PFSK-1 (cell line): ENCODE measurements around the gene DISP2.

ENCODE experiments used
- FOXP2 ChIP-seq: optimal IDR thresholded peaks from 2 replicates; pipeline ENCODE3; 2011; ENCODE audit warnings: borderline replicate concordance, control low read depth, inconsistent platforms; ENCODE audit not compliant: insufficient read depth; ENCODE audit errors: extremely low read length, extremely low read depth
- POLR2AphosphoS5 ChIP-seq: IDR thresholded peaks from 2 replicates; pipeline ENCODE4 v1.6.1; 2012; ENCODE audit warnings: low read depth, mild to moderate bottlenecking, control low read depth, low read length, moderate library complexity
- SIN3A ChIP-seq: IDR thresholded peaks from 2 replicates; pipeline ENCODE4 v1.6.1; 2012; ENCODE audit warnings: mild to moderate bottlenecking, low read length, moderate library complexity, borderline replicate concordance; ENCODE audit not compliant: insufficient read depth
- TAF1 ChIP-seq: IDR thresholded peaks from 2 replicates; pipeline ENCODE4 v1.6.1; 2012; ENCODE audit warnings: low read length, control low read depth, borderline replicate concordance; ENCODE audit not compliant: insufficient read depth
- TF ChIP-seq, protein P1 (sequence below), 2 experiments: IDR thresholded peaks; 2 replicates each; pipeline versions ENCODE4 v1.6.1 to v1.8.0; 2011 to 2012; ENCODE audit warnings: low read depth in 2 of 2, low read length in 2 of 2, control low read depth in 1 of 2, inconsistent platforms in 1 of 2, mild to moderate bottlenecking in 1 of 2, moderate library complexity in 1 of 2; ENCODE audit not compliant: insufficient read depth in 1 of 2

The DISP2 gene

DNA sequence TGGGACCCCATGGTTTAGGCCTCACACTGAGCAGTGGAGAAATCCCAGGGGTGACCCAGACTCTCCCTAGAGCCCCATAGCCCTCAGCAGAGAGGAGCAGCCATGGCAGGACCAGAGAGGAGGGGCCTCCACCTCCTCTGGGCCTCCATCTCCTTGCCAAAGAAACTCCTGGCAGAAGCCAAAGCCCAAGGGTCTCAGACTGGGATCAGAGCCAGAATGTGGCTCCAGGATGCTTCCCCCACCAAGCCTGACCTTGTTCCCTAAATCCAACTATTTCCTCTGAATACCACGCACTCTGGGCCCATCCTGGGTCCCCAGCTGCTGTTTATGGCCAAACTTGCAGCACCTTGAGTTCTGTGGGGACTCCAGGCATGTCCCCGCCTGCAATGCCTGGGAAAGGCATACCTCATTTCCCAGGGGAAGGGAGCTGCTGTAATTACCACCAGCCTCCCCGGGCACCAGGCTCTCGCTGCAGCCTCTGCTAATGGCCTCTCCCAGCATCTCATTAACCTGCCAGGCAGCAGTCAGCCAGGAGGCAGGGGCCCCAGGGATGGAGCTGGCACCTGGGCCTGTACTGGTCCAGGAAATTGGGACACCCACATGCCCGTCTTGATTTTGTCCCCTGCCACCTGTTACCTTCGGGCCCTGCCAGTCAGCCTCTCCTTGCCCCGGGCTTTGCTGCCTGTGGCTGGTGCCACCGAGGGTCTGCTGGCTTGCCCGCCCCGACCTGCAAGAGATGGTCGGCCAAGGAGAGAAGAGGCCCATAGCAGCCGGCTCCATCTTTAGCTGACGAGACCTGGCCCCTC, 21.9 kb upstream of the DISP2 start:
- TF ChIP-seq TAF1: no peak
- TF ChIP-seq, protein P1, sequence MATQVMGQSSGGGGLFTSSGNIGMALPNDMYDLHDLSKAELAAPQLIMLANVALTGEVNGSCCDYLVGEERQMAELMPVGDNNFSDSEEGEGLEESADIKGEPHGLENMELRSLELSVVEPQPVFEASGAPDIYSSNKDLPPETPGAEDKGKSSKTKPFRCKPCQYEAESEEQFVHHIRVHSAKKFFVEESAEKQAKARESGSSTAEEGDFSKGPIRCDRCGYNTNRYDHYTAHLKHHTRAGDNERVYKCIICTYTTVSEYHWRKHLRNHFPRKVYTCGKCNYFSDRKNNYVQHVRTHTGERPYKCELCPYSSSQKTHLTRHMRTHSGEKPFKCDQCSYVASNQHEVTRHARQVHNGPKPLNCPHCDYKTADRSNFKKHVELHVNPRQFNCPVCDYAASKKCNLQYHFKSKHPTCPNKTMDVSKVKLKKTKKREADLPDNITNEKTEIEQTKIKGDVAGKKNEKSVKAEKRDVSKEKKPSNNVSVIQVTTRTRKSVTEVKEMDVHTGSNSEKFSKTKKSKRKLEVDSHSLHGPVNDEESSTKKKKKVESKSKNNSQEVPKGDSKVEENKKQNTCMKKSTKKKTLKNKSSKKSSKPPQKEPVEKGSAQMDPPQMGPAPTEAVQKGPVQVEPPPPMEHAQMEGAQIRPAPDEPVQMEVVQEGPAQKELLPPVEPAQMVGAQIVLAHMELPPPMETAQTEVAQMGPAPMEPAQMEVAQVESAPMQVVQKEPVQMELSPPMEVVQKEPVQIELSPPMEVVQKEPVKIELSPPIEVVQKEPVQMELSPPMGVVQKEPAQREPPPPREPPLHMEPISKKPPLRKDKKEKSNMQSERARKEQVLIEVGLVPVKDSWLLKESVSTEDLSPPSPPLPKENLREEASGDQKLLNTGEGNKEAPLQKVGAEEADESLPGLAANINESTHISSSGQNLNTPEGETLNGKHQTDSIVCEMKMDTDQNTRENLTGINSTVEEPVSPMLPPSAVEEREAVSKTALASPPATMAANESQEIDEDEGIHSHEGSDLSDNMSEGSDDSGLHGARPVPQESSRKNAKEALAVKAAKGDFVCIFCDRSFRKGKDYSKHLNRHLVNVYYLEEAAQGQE (IDR thresholded peaks at IDR 0.05; ENCODE audit: insufficient read depth in 1 of 2, low read depth in 2 of 2, low read length in 2 of 2): no peak
- no peak for TF ChIP-seq SIN3A
- TF ChIP-seq FOXP2: no peak
- no peak for TF ChIP-seq POLR2AphosphoS5

GRCh38 chr15:40336744-40337122, 21.3 kb upstream of the DISP2 start:
- TF ChIP-seq SIN3A (no peak), POLR2AphosphoS5 (no peak), FOXP2 (no peak), TAF1 (no peak)
- TF ChIP-seq, protein P1 (IDR thresholded peaks at IDR 0.05; ENCODE audit: insufficient read depth in 1 of 2, low read depth in 2 of 2, low read length in 2 of 2): no peak

DNA sequence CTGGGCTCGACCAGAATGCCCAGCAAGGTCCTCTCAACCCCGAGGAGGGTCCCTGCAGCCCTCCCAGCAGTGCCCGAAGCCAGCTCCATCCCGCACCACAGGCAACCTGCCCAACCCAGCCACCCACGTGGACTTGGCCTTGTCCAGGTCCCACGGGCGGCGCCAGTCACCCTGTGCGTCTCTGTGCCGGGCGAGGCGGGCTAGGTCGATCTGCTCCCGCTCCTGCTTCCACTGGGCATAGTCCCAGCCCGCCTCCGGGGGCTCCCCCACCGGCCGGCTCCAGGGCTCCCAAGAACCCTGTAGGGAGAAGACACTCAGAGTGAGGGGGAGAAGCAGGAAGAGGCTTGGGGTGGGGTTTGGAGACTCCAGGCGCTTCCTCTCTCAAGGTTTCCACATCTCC, 20.4 kb upstream of the DISP2 start:
- no peak for TF ChIP-seq SIN3A
- TF ChIP-seq, protein P1 (IDR thresholded peaks at IDR 0.05; ENCODE audit: insufficient read depth in 1 of 2, low read depth in 2 of 2, low read length in 2 of 2): no peak
- no peak for TF ChIP-seq POLR2AphosphoS5
- no peak for TF ChIP-seq FOXP2
- TF ChIP-seq TAF1: no peak

- TF ChIP-seq FOXP2: no peak
- TF ChIP-seq POLR2AphosphoS5: no peak
These were observed 19.9 kb upstream of the DISP2 start for GRCh38 chr15:40338041-40338657.

DNA sequence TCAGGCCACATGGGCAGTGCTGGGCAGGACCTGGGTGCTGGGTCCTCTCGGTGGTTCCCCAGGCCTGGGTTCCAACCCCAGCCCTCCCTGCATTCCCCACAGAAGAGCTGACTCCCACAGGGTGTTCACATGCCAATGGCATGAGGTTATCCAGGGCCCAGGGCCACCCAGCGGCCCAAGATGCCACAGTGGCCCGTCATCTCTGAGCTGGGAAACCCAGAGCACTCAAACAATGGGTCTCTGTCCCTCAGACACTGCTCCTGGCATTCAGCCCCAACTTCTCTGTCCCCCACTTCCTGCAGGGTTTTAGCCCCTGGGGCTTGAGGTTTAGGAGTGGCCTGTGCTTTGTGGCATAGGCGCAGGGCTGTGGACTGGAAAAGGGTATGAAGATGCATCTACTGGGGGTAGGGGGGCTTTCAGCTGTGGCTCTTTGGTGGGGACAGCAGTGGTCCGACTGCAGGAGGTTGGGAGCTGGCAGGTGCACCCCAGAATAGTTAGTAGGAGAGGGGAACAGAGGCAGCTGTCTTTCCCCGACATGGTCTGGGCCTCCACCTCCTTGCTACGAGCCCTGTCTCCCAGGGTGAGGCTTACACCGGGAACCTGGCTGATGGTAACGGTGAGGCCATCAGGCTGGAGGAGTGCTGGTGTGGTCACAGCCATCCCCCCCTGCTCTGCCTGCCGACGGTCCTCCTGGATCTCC, 18.9 kb upstream of the DISP2 start:
- TF ChIP-seq FOXP2 (no peak), TAF1 (no peak), SIN3A (no peak), POLR2AphosphoS5 (no peak)
- TF ChIP-seq, protein P1 (IDR thresholded peaks at IDR 0.05; ENCODE audit: insufficient read depth in 1 of 2, low read depth in 2 of 2, low read length in 2 of 2): no peak
